Endothelial cell of umbilical vein (primary cell): Measurements from ENCODE around the gene SNX10. TPM values are rescaled to one million over a fixed set of nuclear protein-coding genes. Genes with fewer than 3 reads are reported as not detected.

Experiments
- BruUV-seq: library from RNA; stranded (reverse); fragments of 400-500 nt; replicated peaks from 2 replicates; lab custom pipeline; 2021; lab: Mats Ljungman, UMichigan
- CTCF ChIA-PET: fragments of 300-600, 350-600 bp; sonication (Branson Sonifier 250); formaldehyde crosslinking; loops from one replicate; lab custom pipeline; 2021; ENCODE audit warnings: antibody characterized with exemption, inconsistent platforms; lab: Charles Lee
- POLR2A ChIA-PET: fragments of 300-600, 350-600 bp; sonication (Branson Sonifier 250); formaldehyde crosslinking; loops from one replicate; lab custom pipeline; 2021; ENCODE audit warnings: antibody characterized with exemption, inconsistent platforms; lab: Charles Lee
- DNase-seq: peaks from one replicate; pipeline ENCODE4 v3.0.0-alpha.2; 2011; ENCODE audit warnings: low read depth, low spot score
- FAIRE-seq: peaks from 2 replicates; lab custom pipeline; 2011; peaks lifted over from hg19 to GRCh38; lab: Jason Lieb, UNC
- H2AFZ ChIP-seq: 2 replicates; pipeline ENCODE4 v1.6.0; 2012; ENCODE audit warnings: low read depth, low read length, control low read depth, inconsistent platforms
- H3K27ac ChIP-seq: 2 replicates; pipeline ENCODE4 v1.5.1; 2011; ENCODE audit warnings: low read depth, mild to moderate bottlenecking, control low read depth, low read length, moderate library complexity; ENCODE audit not compliant: insufficient read depth
- H3K27me3 ChIP-seq, 2 experiments: 2 replicates each; pipeline versions ENCODE4 v1.6.0 to v1.6.1; 2011; ENCODE audit warnings: low read length in 2 of 2, mixed read lengths in 1 of 2; ENCODE audit not compliant: control insufficient read depth in 2 of 2, insufficient read depth in 2 of 2
- H3K36me3 ChIP-seq, 2 experiments: 2 replicates in 1 of 2; 3 replicates in 1 of 2; pipeline ENCODE4 v1.5.1; 2011; ENCODE audit warnings: low read length in 2 of 2, mild to moderate bottlenecking in 1 of 2, moderate library complexity in 1 of 2; ENCODE audit not compliant: control insufficient read depth in 2 of 2, insufficient read depth in 2 of 2; ENCODE audit errors: extremely low read depth in 1 of 2
- H3K4me1 ChIP-seq: 3 replicates; pipeline ENCODE4 v1.5.1; 2011; ENCODE audit warnings: mild to moderate bottlenecking, low read length; ENCODE audit not compliant: control insufficient read depth, insufficient read depth; ENCODE audit errors: extremely low read depth
- H3K4me2 ChIP-seq: 2 replicates; pipeline ENCODE4 v1.6.1; 2011; ENCODE audit warnings: low read length, control low read depth, mixed read lengths; ENCODE audit not compliant: insufficient read depth
- H3K4me3 ChIP-seq, 3 experiments: fragments of 200-600 bp in 1 of 3; sonication (generic), shearing (Covaris generic) in 1 of 3; replicated peaks in 1 of 3; 2 replicates each; pipeline ENCODE4 v1.5.1; 2011 to 2016; ENCODE audit warnings: control low read depth in 3 of 3, low read length in 3 of 3, mild to moderate bottlenecking in 2 of 3, inconsistent platforms in 1 of 3, low read depth in 1 of 3, moderate library complexity in 1 of 3; ENCODE audit not compliant: insufficient read depth in 1 of 3
- H3K79me2 ChIP-seq: 2 replicates; pipeline ENCODE4 v1.6.0; 2012; ENCODE audit warnings: low read length, inconsistent platforms; ENCODE audit not compliant: control insufficient read depth, insufficient read depth
- H3K9ac ChIP-seq: replicated peaks from 2 replicates; pipeline ENCODE3; 2011; ENCODE audit warnings: low read length, control low read depth; ENCODE audit not compliant: insufficient read depth; ENCODE audit errors: extremely low read depth
- H3K9me1 ChIP-seq: replicated peaks from 3 replicates; pipeline ENCODE4 v1.6.0; 2011; ENCODE audit warnings: mild to moderate bottlenecking, low read length; ENCODE audit not compliant: control insufficient read depth, insufficient read depth; ENCODE audit errors: extremely low read depth
- H3K9me3 ChIP-seq: replicated peaks from 2 replicates; pipeline ENCODE4 v1.5.1; 2012; ENCODE audit warnings: low read length, inconsistent platforms; ENCODE audit not compliant: control insufficient read depth, insufficient read depth
- H4K20me1 ChIP-seq: replicated peaks from 2 replicates; pipeline ENCODE3; 2011; ENCODE audit warnings: mild to moderate bottlenecking, low read length; ENCODE audit not compliant: control insufficient read depth, insufficient read depth; ENCODE audit errors: extremely low read depth
- CTCF ChIP-seq, 2 donors: IDR thresholded peaks; 1 replicate in 1 of 2; 2 replicates in 1 of 2; pipeline ENCODE4 v1.5.1; 2011; ENCODE audit warnings: low read length in 2 of 2, mild to moderate bottlenecking in 2 of 2, moderate library complexity in 2 of 2, control low read depth in 1 of 2, inconsistent platforms in 1 of 2, low read depth in 1 of 2; ENCODE audit not compliant: insufficient read depth in 1 of 2; ENCODE audit errors: extremely low read depth in 1 of 2
- EZH2 ChIP-seq: IDR thresholded peaks from 2 replicates; pipeline ENCODE4 v1.6.1; 2012; ENCODE audit warnings: borderline replicate concordance, low read depth, mild to moderate bottlenecking, moderate library complexity, low read length, inconsistent platforms; ENCODE audit not compliant: severe bottlenecking
- FOS ChIP-seq: IDR thresholded peaks from 2 replicates; pipeline ENCODE4 v1.6.1; 2011; ENCODE audit warnings: mild to moderate bottlenecking, low read length, moderate library complexity, borderline replicate concordance; ENCODE audit not compliant: insufficient read depth
- GATA2 ChIP-seq: IDR thresholded peaks from 2 replicates; pipeline ENCODE4 v1.7.0; 2011; ENCODE audit warnings: low read depth, mild to moderate bottlenecking, moderate library complexity, mixed read lengths, low read length; ENCODE audit not compliant: insufficient read length, insufficient read depth
- JUN ChIP-seq: IDR thresholded peaks from 2 replicates; pipeline ENCODE4 v1.6.1; 2011; ENCODE audit warnings: borderline replicate concordance, low read depth; ENCODE audit not compliant: insufficient read length, insufficient read depth
- MAX ChIP-seq: IDR thresholded peaks from 2 replicates; pipeline ENCODE4 v1.6.1; 2011; ENCODE audit not compliant: insufficient read depth, insufficient read length
- MYC ChIP-seq: IDR thresholded peaks from one replicate; pipeline ENCODE4 v1.6.1; 2011; ENCODE audit warnings: mild to moderate bottlenecking, low read depth, low read length
- POLR2A ChIP-seq: IDR thresholded peaks from 2 replicates; pipeline ENCODE4 v1.6.1; 2012; ENCODE audit warnings: low read depth, mild to moderate bottlenecking, control low read depth, low read length
- POLR2AphosphoS5 ChIP-seq: IDR thresholded peaks from 2 replicates; pipeline ENCODE4 v1.6.1; 2012; ENCODE audit warnings: low read depth, mild to moderate bottlenecking, control low read depth, low read length, moderate library complexity; ENCODE audit not compliant: insufficient read depth
- dilution Hi-C: fragments of 300-500 bp; cut with MboI; formaldehyde crosslinking; loops from one replicate; pipeline ENCODE4 v1.15.0; 2019; ENCODE audit warnings: low sequenced_read_pairs; ENCODE audit not compliant: extremely low pct_ligation_motif_present
- intact Hi-C: fragments of 100-400 bp; cut with micrococcal nuclease; formaldehyde crosslinking; loops from one replicate; pipeline ENCODE4 v1.10.0; 2022
- polyA plus RNA-seq, 4 experiments: library from polyadenylated mRNA; depleted of rRNA in 3 of 4; stranded (reverse) in 3 of 4; unstranded in 1 of 4; fragments of >200 nt; gene quantifications; 2 replicates each; pipeline versions ENCODE4 v1.2.1 to v1.2.3, GENCODE V29; 2011 to 2012; ENCODE audit warnings: missing spikeins in 1 of 4
- total RNA-seq: library from RNA; stranded (reverse); gene quantifications from 2 replicates; pipeline ENCODE4 v1.2.3, GENCODE V29; 2021

The SNX10 gene
- total and polyA plus RNA-seq, 2 donors (not counting 3 experiments of a cell fraction or from before 2014, with no cell fraction given), result 0.25 to 0.80 TPM

GRCh38 chr7:26306790-26307189 is 15.1 kb downstream of the SNX10 start:
- no peaks in the 10 kb centered on the region for H3K9me1 ChIP-seq
- H3K79me2 ChIP-seq, result no peaks in the 10 kb centered on the region
- H2AFZ ChIP-seq, result no peak overlapping the region
- intact Hi-C loops, result no loop called here
- H3K27ac ChIP-seq, result no peak overlapping the region
- FAIRE-seq, result no peak
- H3K9ac ChIP-seq, result no peak overlapping the region
- no TSS peak for BruUV-seq
- ChIA-PET POLR2A (no interaction called here), CTCF (no interaction called here)
- no peaks in the 10 kb centered on the region for H4K20me1 ChIP-seq
- no peak for DNase-seq
- dilution Hi-C loops, result no loop called here
- H3K4me1 ChIP-seq, result no peaks in the 10 kb centered on the region
- no peak overlapping the region for H3K4me2 ChIP-seq
- no peak overlapping the region for H3K4me3 ChIP-seq
- H3K9me3 ChIP-seq, result no peaks in the 10 kb centered on the region
- no peaks in the 10 kb centered on the region for H3K36me3 ChIP-seq
- peaks cover 0 to 3% of the 10 kb centered on the region in 2 experiments for H3K27me3 ChIP-seq
- TF ChIP-seq MAX (no peak), POLR2A (no peak), CTCF (IDR thresholded peaks at IDR 0.05; ENCODE audit: extremely low read depth in 1 of 2, insufficient read depth in 1 of 2, low read depth in 1 of 2, low read length in 2 of 2) (no peak), FOS (no peak), JUN (no peak)

GRCh38 chr7:26307226-26307625 is 15.6 kb downstream of the SNX10 start:
- DNase-seq, result no peak
- CTCF ChIA-PET, result interaction anchor here (1.1 kb wide), 1 partner anchor 12 kb away, joined by 4 read pairs; no protein-coding TSS in a partner anchor
- BruUV-seq, result no TSS peak
- no peaks in the 10 kb centered on the region for H3K27me3 ChIP-seq
- H3K9me3 ChIP-seq, result no peaks in the 10 kb centered on the region
- H3K9ac ChIP-seq, result no peak overlapping the region
- no peaks in the 10 kb centered on the region for H3K36me3 ChIP-seq
- no peaks in the 10 kb centered on the region for H4K20me1 ChIP-seq
- TF ChIP-seq MAX (no peak), MYC (no peak), POLR2A (no peak), CTCF (IDR thresholded peaks at IDR 0.05; ENCODE audit: extremely low read depth in 1 of 2, insufficient read depth in 1 of 2, low read depth in 1 of 2, low read length in 2 of 2) (no peak), EZH2 (no peak), POLR2AphosphoS5 (no peak), GATA2 (no peak), JUN (no peak), FOS (no peak)
- FAIRE-seq, result no peak
- no peaks in the 10 kb centered on the region for H3K4me1 ChIP-seq
- no peaks in the 10 kb centered on the region for H3K79me2 ChIP-seq
- no peaks in the 10 kb centered on the region for H3K9me1 ChIP-seq
- dilution Hi-C loops, result no loop called here
- no peak overlapping the region for H3K4me3 ChIP-seq
- no peak overlapping the region for H3K27ac ChIP-seq
- no peak overlapping the region for H2AFZ ChIP-seq
- intact Hi-C loops, result no loop called here
- no peak overlapping the region for H3K4me2 ChIP-seq
- POLR2A ChIA-PET, result no interaction called here
